Upper lobe of right lung (tissue), 1 donor: ENCODE results near the gene APOB. TPM values are rescaled to one million over a fixed set of nuclear protein-coding genes. Genes with fewer than 3 reads are reported as not detected.
"Not testable (repeated sequence)": the region's sequence is repeated elsewhere in the genome, so short reads cannot be mapped to it uniquely, and the experiment has no call there.

Experiments
- ATAC-seq: fragments of 200-7000 bp; cut with Tn5 transposase; one replicate; pipeline ENCODE4 v1.9.1; 2020; ENCODE audit warnings: mild to moderate bottlenecking, moderate library complexity
- DNase-seq: peaks from one replicate; pipeline ENCODE4 v3.0.0-alpha.2; 2020
- H3K27ac ChIP-seq: fragments of 200-600 bp; one replicate; pipeline ENCODE4 v1.8.0; 2022
- H3K27me3 ChIP-seq: fragments of 200-600 bp; one replicate; pipeline ENCODE4 v1.8.0; 2022; ENCODE audit warnings: mild to moderate bottlenecking
- H3K36me3 ChIP-seq: fragments of 200-600 bp; one replicate; pipeline ENCODE4 v1.8.0; 2022
- H3K4me1 ChIP-seq: fragments of 200-600 bp; one replicate; pipeline ENCODE4 v1.8.0; 2022
- H3K4me3 ChIP-seq: fragments of 200-600 bp; one replicate; pipeline ENCODE4 v1.8.0; 2022; ENCODE audit warnings: mild to moderate bottlenecking
- H3K9me3 ChIP-seq: fragments of 200-600 bp; one replicate; pipeline ENCODE4 v1.8.0; 2022
- CTCF ChIP-seq: fragments of 200-600 bp; IDR thresholded peaks from one replicate; pipeline ENCODE4 v1.8.0; 2022; ENCODE audit warnings: antibody characterized with exemption
- intact Hi-C: fragments of 100-400 bp; cut with DNase I; formaldehyde crosslinking; loops from one replicate; pipeline ENCODE4 v1.11.0; 2022
- total RNA-seq: library from RNA; stranded (reverse); fragmentation: NEBNext Ultra II Directional; extraction: Animal tissue kit (Norgen Biotek cat#: 25700); gene quantifications from one replicate; pipeline ENCODE4 v1.2.1, GENCODE V29; 2021
- donor health status: DM: no; HTN: yes; CAD: no; lungs with severe emphysema.

The APOB gene
- total RNA-seq, 1 donor from 2014 or later, result 0.49 TPM

GRCh38 chr2:21032338-21033236, 11.3 kb downstream of the APOB start:
- ATAC-seq, result no peak
- H3K27ac ChIP-seq, result no peak overlapping the region

GRCh38 chr2:21030983-21031968, 12.6 kb downstream of the APOB start:
- H3K9me3 ChIP-seq, result no peaks in the 10 kb centered on the region
- intact Hi-C loops, result no loop called here
- no peaks in the 10 kb centered on the region for H3K4me1 ChIP-seq
- H3K4me3 ChIP-seq, result no peak overlapping the region
- ATAC-seq (no peak), DNase-seq (no peak)
- H3K27ac ChIP-seq, result no peak overlapping the region
- TF ChIP-seq CTCF, result no peak
- H3K27me3 ChIP-seq, result no peaks in the 10 kb centered on the region
- no peaks in the 10 kb centered on the region for H3K36me3 ChIP-seq

More at GRCh38 chr2:21032338-21033236, 11.3 kb downstream of the APOB start:
- H3K27me3 ChIP-seq, result no peaks in the 10 kb centered on the region
- DNase-seq, result no peak
- no peak for TF ChIP-seq CTCF
- H3K36me3 ChIP-seq, result no peaks in the 10 kb centered on the region
- no peaks in the 10 kb centered on the region for H3K9me3 ChIP-seq
- H3K4me1 ChIP-seq, result no peaks in the 10 kb centered on the region
- H3K4me3 ChIP-seq, result no peak overlapping the region
- intact Hi-C loops, result no loop called here

GRCh38 chr2:21029519-21029918, 14.4 kb downstream of the APOB start:
- Histone ChIP-seq H3K36me3 (no peaks in the 10 kb centered on the region), H3K27me3 (no peaks in the 10 kb centered on the region), H3K27ac (no peak overlapping the region), H3K4me1 (no peaks in the 10 kb centered on the region), H3K4me3 (no peak overlapping the region), H3K9me3 (no peaks in the 10 kb centered on the region)
- ATAC-seq (no peak), DNase-seq (no peak)
- no peak for TF ChIP-seq CTCF
- intact Hi-C loops, result no loop called here

- ATAC-seq, H3K4me1 ChIP-seq, H3K9me3 ChIP-seq, intact Hi-C loops, H3K36me3 ChIP-seq, H3K27me3 ChIP-seq, DNase-seq, H3K27ac ChIP-seq, H3K4me3 ChIP-seq: not testable (repeated sequence)
Measured at GRCh38 chr2:21028951-21029350, 14.9 kb downstream of the APOB start.

GRCh38 chr2:21028021-21028947, 15.6 kb downstream of the APOB start:
- Histone ChIP-seq H3K4me1 (no peaks in the 10 kb centered on the region), H3K4me3 (no peak overlapping the region), H3K9me3 (no peaks in the 10 kb centered on the region), H3K27me3 (no peaks in the 10 kb centered on the region), H3K36me3 (no peaks in the 10 kb centered on the region), H3K27ac (no peak overlapping the region)
- ATAC-seq (no peak), DNase-seq (no peak)
- intact Hi-C loops, result no loop called here
- no peak for TF ChIP-seq CTCF
